ENCODE measurements around the gene RIGI. TPM values are rescaled to one million over a fixed set of nuclear protein-coding genes. Genes with fewer than 3 reads are reported as not detected.

The RIGI gene
- total RNA-seq, 2 experiments from 2014 or later: 5.4 to 5.6 TPM

GRCh38 chr9:32508728-32509127, 17.3 kb downstream of the RIGI start:
- no peak for DNase-seq
- Mint-ChIP-seq H3K27ac (no peak overlapping the region), H3K4me1 (ENCODE audit: low read depth) (peaks cover 38% of the 10 kb centered on the region), H3K27me3 (no peaks in the 10 kb centered on the region), H3K9me3 (peaks cover 1% of the 10 kb centered on the region), H3K36me3 (ENCODE audit: low read depth) (peaks cover 4% of the 10 kb centered on the region), H3K4me3 (no peak overlapping the region)
- CTCF ChIA-PET: interaction anchor here (1.2 to 1.4 kb wide), 3 partner anchors 9 to 63 kb away, joined by 3 to 4 read pairs (median 4); no protein-coding TSS in a partner anchor
- TF ChIP-seq, protein P1, sequence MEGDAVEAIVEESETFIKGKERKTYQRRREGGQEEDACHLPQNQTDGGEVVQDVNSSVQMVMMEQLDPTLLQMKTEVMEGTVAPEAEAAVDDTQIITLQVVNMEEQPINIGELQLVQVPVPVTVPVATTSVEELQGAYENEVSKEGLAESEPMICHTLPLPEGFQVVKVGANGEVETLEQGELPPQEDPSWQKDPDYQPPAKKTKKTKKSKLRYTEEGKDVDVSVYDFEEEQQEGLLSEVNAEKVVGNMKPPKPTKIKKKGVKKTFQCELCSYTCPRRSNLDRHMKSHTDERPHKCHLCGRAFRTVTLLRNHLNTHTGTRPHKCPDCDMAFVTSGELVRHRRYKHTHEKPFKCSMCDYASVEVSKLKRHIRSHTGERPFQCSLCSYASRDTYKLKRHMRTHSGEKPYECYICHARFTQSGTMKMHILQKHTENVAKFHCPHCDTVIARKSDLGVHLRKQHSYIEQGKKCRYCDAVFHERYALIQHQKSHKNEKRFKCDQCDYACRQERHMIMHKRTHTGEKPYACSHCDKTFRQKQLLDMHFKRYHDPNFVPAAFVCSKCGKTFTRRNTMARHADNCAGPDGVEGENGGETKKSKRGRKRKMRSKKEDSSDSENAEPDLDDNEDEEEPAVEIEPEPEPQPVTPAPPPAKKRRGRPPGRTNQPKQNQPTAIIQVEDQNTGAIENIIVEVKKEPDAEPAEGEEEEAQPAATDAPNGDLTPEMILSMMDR (IDR thresholded peaks at IDR 0.05): no peak
- POLR2A ChIA-PET: no interaction called here
- intact Hi-C loops (cut with micrococcal nuclease): no loop called here
- ATAC-seq: no peak

DNA sequence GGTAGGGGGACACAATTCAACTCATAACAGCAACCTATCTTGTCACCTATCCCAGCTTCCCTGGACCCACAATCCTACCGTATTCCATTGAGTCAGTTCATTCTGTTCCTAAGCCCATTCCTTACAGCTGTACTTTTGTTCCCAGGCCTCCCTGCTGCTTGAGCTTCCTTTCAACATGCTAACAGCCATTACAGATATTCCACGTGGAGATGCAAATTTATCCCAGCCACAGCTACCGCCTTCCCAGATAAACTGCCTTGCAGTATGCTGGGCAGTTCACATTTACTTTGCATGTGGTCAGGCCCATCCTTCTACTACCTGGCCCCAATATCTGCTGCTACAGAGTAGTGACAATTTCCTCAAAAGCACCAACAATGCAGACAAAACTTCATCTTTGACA, 23.0 kb downstream of the RIGI start:
- ChIA-PET CTCF (interaction anchor here (1.4 to 2.1 kb wide), 2 partner anchors 78 to 124 kb away, joined by 3 to 4 read pairs; no protein-coding TSS in a partner anchor), POLR2A (no interaction called here)
- H3K4me3 Mint-ChIP-seq: no peak overlapping the region
- no peak overlapping the region for H3K27ac Mint-ChIP-seq
- H3K36me3 Mint-ChIP-seq (ENCODE audit: low read depth): peaks cover 6% of the 10 kb centered on the region
- H3K27me3 Mint-ChIP-seq: no peaks in the 10 kb centered on the region
- TF ChIP-seq, protein P1 (IDR thresholded peaks at IDR 0.05): no peak
- DNase-seq (no peak), ATAC-seq (no peak)
- peaks cover 2% of the 10 kb centered on the region for H3K4me1 Mint-ChIP-seq (ENCODE audit: low read depth)
- no peaks in the 10 kb centered on the region for H3K9me3 Mint-ChIP-seq
- intact Hi-C loops (cut with micrococcal nuclease): no loop called here

DNA sequence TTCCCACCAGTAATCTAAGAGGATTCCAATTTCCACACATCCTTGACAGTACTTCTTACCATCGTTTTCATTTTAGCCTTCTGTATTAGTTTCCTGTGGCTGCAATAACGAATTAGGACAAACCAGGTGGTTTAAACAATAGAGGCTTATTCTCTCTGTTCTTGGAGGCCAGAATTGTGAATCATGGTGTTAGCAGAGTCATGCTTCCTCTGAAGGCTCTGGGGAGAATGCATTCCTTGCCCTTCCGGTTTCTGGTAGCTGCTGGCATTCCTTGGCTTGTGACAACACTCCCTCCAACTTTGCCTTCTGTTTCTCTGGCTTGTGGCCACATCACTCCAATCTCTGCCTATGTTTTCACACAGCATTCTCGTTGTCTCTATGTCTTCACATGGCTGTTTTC, 23.5 kb downstream of the RIGI start:
- Mint-ChIP-seq H3K4me3 (no peak overlapping the region), H3K9me3 (no peaks in the 10 kb centered on the region), H3K4me1 (ENCODE audit: low read depth) (peaks cover 2% of the 10 kb centered on the region), H3K27me3 (no peaks in the 10 kb centered on the region), H3K36me3 (ENCODE audit: low read depth) (peaks cover 6% of the 10 kb centered on the region), H3K27ac (no peak overlapping the region)
- CTCF ChIA-PET: interaction anchor here (1.4 to 2.1 kb wide), 2 partner anchors 78 to 123 kb away, joined by 3 to 4 read pairs; no protein-coding TSS in a partner anchor
- TF ChIP-seq, protein P1 (IDR thresholded peaks at IDR 0.05): no peak
- intact Hi-C loops (cut with micrococcal nuclease): no loop called here
- POLR2A ChIA-PET: no interaction called here
- no peak for DNase-seq
- ATAC-seq: no peak

DNA sequence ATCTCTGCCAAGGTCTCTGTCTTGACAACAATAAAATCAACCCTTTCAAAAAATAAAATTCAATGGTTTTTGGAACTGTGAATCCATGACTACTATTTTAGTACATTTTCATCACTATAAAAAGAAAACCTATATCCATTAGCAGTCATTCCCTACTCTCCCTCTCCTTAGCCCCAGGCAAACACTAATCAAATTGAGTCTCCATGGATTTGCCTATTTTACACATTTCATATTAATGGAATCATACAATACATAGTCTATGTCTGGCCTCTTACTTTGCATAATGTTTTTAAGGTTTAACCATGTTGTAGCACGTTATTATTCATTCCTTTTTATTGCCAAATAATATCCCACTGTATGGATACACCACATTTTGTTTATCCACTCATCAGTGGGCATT, 24.1 kb downstream of the RIGI start:
- no peak overlapping the region for H3K4me3 Mint-ChIP-seq
- CTCF ChIA-PET: interaction anchor here (2.1 to 2.4 kb wide), 2 partner anchors 123 kb away, joined by 4 to 9 read pairs; no protein-coding TSS in a partner anchor
- peaks cover 2% of the 10 kb centered on the region for H3K4me1 Mint-ChIP-seq (ENCODE audit: low read depth)
- H3K36me3 Mint-ChIP-seq (ENCODE audit: low read depth): peaks cover 6% of the 10 kb centered on the region
- ATAC-seq: no peak
- POLR2A ChIA-PET: no interaction called here
- H3K9me3 Mint-ChIP-seq: no peaks in the 10 kb centered on the region
- TF ChIP-seq, protein P1 (IDR thresholded peaks at IDR 0.05): no peak
- intact Hi-C loops (cut with micrococcal nuclease): no loop called here
- DNase-seq: no peak
- H3K27me3 Mint-ChIP-seq: no peaks in the 10 kb centered on the region
- no peak overlapping the region for H3K27ac Mint-ChIP-seq

GRCh38 chr9:32500768-32501167, 25.2 kb downstream of the RIGI start:
- CTCF ChIA-PET: interaction anchor here (2.4 kb wide), 1 partner anchor 122 kb away, joined by 9 read pairs; no protein-coding TSS in a partner anchor
- Mint-ChIP-seq H3K27ac (no peak overlapping the region), H3K9me3 (no peaks in the 10 kb centered on the region), H3K27me3 (no peaks in the 10 kb centered on the region), H3K4me1 (ENCODE audit: low read depth) (peaks cover 2% of the 10 kb centered on the region), H3K36me3 (ENCODE audit: low read depth) (peaks cover 7% of the 10 kb centered on the region), H3K4me3 (no peak overlapping the region)
- POLR2A ChIA-PET: no interaction called here
- ATAC-seq (no peak), DNase-seq (no peak)
- intact Hi-C loops (cut with micrococcal nuclease): no loop called here
- TF ChIP-seq, protein P1 (IDR thresholded peaks at IDR 0.05): no peak

All from activated CD8-positive, alpha-beta T cell treated with anti-CD3 and anti-CD28 coated beads for 36 hours (primary cell).